IMR-90 (cell line): ENCODE results near the gene BPIFB2.

ENCODE experiments used
- BHLHE40 ChIP-seq: fragments of 150-350 bp; IDR thresholded peaks from 2 replicates; pipeline ENCODE4 v1.6.1; 2016; ENCODE audit warnings: mild to moderate bottlenecking, low read depth, low read length
- CEBPB ChIP-seq: IDR thresholded peaks from 2 replicates; pipeline ENCODE4 v1.6.1; 2012; ENCODE audit warnings: low read depth, low read length, improper control_type of control experiment
- CTCF ChIP-seq: conservative IDR thresholded peaks from 2 replicates; pipeline ENCODE4 v1.5.1; 2012; ENCODE audit warnings: mild to moderate bottlenecking, low read depth, low read length, improper control_type of control experiment
- ELK1 ChIP-seq: fragments of 150-350 bp; IDR thresholded peaks from 2 replicates; pipeline ENCODE4 v1.6.1; 2016; ENCODE audit warnings: low read depth, mild to moderate bottlenecking, low read length, moderate library complexity, borderline replicate concordance
- MAFK ChIP-seq: IDR thresholded peaks from 2 replicates; pipeline ENCODE4 v1.6.1; 2012; ENCODE audit warnings: low read depth, low read length, improper control_type of control experiment
- MXI1 ChIP-seq: IDR thresholded peaks from 2 replicates; pipeline ENCODE4 v1.6.1; 2012; ENCODE audit warnings: low read depth, mild to moderate bottlenecking, low read length, moderate library complexity, borderline replicate concordance
- POLR2A ChIP-seq: IDR thresholded peaks from 2 replicates; pipeline ENCODE4 v1.6.1; 2012; ENCODE audit warnings: mild to moderate bottlenecking, low read depth, low read length
- RAD21 ChIP-seq: IDR thresholded peaks from 2 replicates; pipeline ENCODE4 v1.6.1; 2012; ENCODE audit warnings: low read length, improper control_type of control experiment
- RFX5 ChIP-seq: IDR thresholded peaks from 2 replicates; pipeline ENCODE4 v1.8.0; 2012; ENCODE audit warnings: low read depth, mild to moderate bottlenecking, low read length, moderate library complexity
- SMC3 ChIP-seq: fragments of 150-350 bp; IDR thresholded peaks from 2 replicates; pipeline ENCODE4 v1.6.1; 2016; ENCODE audit warnings: low read depth, mild to moderate bottlenecking, antibody characterized with exemption, low read length, moderate library complexity

- TF ChIP-seq CTCF = no peak
- TF ChIP-seq MAFK = no peak
- no peak for TF ChIP-seq RAD21
- no peak for TF ChIP-seq POLR2A
- no peak for TF ChIP-seq RFX5
- no peak for TF ChIP-seq BHLHE40
- no peak for TF ChIP-seq ELK1
- TF ChIP-seq CEBPB = no peak
- no peak for TF ChIP-seq MXI1
- no peak for TF ChIP-seq SMC3
Measured at GRCh38 chr20:33026072-33026778, 18.7 kb downstream of the BPIFB2 start.
